ENCODE results near the gene EBF3. TPM values are rescaled to one million over a fixed set of nuclear protein-coding genes. Genes with fewer than 3 reads are reported as not detected.

Gene EBF3
- total and polyA plus RNA-seq, 2 experiments from 2014 or later, result 0.27 to 0.49 TPM

DNA sequence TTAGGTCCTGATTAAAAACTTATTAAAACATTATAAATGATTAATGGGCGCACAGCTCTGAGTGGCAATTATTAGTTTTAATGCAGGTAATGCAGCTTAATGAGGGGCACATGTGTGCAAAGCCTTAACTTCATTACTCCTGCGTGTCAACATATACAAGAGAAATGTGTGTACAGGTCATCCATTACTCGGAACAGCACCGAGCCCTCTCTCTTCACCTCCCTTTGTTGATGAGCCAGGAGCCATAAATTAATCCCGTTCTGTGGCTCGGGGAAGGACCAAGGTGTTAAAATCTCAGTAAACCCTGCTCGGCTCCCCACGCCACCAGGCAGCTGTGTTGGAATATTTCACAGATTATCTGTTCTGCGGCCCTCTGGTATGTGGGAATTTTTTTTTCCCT, 77.8 kb downstream of the EBF3 start (continued):
- TF ChIP-seq, protein P1, sequence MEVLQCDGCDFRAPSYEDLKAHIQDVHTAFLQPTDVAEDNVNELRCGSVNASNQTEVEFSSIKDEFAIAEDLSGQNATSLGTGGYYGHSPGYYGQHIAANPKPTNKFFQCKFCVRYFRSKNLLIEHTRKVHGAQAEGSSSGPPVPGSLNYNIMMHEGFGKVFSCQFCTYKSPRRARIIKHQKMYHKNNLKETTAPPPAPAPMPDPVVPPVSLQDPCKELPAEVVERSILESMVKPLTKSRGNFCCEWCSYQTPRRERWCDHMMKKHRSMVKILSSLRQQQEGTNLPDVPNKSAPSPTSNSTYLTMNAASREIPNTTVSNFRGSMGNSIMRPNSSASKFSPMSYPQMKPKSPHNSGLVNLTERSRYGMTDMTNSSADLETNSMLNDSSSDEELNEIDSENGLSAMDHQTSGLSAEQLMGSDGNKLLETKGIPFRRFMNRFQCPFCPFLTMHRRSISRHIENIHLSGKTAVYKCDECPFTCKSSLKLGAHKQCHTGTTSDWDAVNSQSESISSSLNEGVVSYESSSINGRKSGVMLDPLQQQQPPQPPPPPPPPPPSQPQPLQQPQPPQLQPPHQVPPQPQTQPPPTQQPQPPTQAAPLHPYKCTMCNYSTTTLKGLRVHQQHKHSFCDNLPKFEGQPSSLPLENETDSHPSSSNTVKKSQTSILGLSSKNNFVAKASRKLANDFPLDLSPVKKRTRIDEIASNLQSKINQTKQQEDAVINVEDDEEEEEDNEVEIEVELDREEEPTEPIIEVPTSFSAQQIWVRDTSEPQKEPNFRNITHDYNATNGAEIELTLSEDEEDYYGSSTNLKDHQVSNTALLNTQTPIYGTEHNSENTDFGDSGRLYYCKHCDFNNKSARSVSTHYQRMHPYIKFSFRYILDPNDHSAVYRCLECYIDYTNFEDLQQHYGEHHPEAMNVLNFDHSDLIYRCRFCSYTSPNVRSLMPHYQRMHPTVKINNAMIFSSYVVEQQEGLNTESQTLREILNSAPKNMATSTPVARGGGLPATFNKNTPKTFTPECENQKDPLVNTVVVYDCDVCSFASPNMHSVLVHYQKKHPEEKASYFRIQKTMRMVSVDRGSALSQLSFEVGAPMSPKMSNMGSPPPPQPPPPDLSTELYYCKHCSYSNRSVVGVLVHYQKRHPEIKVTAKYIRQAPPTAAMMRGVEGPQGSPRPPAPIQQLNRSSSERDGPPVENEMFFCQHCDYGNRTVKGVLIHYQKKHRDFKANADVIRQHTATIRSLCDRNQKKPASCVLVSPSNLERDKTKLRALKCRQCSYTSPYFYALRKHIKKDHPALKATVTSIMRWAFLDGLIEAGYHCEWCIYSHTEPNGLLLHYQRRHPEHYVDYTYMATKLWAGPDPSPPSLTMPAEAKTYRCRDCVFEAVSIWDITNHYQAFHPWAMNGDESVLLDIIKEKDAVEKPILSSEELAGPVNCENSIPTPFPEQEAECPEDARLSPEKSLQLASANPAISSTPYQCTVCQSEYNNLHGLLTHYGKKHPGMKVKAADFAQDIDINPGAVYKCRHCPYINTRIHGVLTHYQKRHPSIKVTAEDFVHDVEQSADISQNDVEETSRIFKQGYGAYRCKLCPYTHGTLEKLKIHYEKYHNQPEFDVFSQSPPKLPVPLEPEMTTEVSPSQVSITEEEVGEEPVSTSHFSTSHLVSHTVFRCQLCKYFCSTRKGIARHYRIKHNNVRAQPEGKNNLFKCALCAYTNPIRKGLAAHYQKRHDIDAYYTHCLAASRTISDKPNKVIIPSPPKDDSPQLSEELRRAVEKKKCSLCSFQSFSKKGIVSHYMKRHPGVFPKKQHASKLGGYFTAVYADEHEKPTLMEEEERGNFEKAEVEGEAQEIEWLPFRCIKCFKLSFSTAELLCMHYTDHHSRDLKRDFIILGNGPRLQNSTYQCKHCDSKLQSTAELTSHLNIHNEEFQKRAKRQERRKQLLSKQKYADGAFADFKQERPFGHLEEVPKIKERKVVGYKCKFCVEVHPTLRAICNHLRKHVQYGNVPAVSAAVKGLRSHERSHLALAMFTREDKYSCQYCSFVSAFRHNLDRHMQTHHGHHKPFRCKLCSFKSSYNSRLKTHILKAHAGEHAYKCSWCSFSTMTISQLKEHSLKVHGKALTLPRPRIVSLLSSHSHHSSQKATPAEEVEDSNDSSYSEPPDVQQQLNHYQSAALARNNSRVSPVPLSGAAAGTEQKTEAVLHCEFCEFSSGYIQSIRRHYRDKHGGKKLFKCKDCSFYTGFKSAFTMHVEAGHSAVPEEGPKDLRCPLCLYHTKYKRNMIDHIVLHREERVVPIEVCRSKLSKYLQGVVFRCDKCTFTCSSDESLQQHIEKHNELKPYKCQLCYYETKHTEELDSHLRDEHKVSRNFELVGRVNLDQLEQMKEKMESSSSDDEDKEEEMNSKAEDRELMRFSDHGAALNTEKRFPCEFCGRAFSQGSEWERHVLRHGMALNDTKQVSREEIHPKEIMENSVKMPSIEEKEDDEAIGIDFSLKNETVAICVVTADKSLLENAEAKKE (CRISPR knock-in tag; IDR thresholded peaks at IDR 0.05), result no peak
- no peak for TF ChIP-seq STAT1 (IDR thresholded peaks at IDR 0.05; ENCODE audit: unreplicated experiment)
- TF ChIP-seq CREB1 (CRISPR knock-in tag; IDR thresholded peaks at IDR 0.05; ENCODE audit: low read depth), result no peak
- no peak for TF ChIP-seq ZNF331 (CRISPR knock-in tag; IDR thresholded peaks at IDR 0.05; ENCODE audit: low read depth)
- no peak for TF ChIP-seq JUNB (IDR thresholded peaks at IDR 0.05; ENCODE audit: unreplicated experiment)

DNA sequence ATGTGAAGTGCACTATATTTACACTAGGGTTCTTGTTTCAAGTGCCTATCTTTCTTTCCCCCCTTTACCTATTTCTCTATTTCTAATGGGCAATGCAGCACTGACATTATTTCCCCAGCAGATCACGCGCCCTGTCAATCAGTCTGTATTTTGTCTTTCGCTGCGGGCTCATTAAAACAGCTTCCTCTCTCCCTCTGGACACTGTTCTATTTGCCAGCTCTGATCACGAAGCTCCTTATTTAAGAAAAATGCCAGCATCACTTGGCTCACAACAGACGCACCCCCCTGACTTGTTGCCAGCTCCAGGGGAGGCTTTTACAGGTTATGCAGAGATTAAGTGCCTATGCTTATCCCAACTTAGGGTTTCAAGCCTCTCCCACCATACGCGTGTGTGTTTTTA, 78.5 kb downstream of the EBF3 start:
- no peak overlapping the region for H3K4me3 ChIP-seq
- peaks cover 13% of the 10 kb centered on the region for H3K4me1 ChIP-seq (ENCODE audit: insufficient read depth)
- no peaks in the 10 kb centered on the region for H4K20me1 ChIP-seq (replicated peaks; ENCODE audit: insufficient read depth)
- H3K27me3 ChIP-seq (ENCODE audit: insufficient read depth), result no peaks in the 10 kb centered on the region
- H3K36me3 ChIP-seq (ENCODE audit: insufficient read depth), result no peaks in the 10 kb centered on the region
- H3K27ac ChIP-seq (ENCODE audit: low read depth), result no peak overlapping the region
- Mint-ChIP-seq H3K27me3 (ENCODE audit: insufficient read depth, low read depth, poor library complexity) (peaks cover 5% of the 10 kb centered on the region), H3K4me3 (no peak overlapping the region), H3K4me1 (peaks cover 21% of the 10 kb centered on the region), H3K9me3 (no peaks in the 10 kb centered on the region), H3K36me3 (ENCODE audit: low read depth) (no peaks in the 10 kb centered on the region), H3K27ac (no peak overlapping the region)
- DNase-seq (ENCODE audit: low spot score) (no peak), ATAC-seq (no peak)
- no peak overlapping the region for H2AFZ ChIP-seq
- no peaks in the 10 kb centered on the region for H3F3A ChIP-seq (replicated peaks; ENCODE audit: low read depth)
- no peaks in the 10 kb centered on the region for H3K9me2 ChIP-seq (ENCODE audit: insufficient read depth)
- no peaks in the 10 kb centered on the region for H3K79me2 ChIP-seq (replicated peaks; ENCODE audit: insufficient read depth)
- H3K4me2 ChIP-seq, result no peak overlapping the region
- TF ChIP-seq CREB1 (CRISPR knock-in tag; IDR thresholded peaks at IDR 0.05; ENCODE audit: low read depth) (no peak), ZNF331 (CRISPR knock-in tag; IDR thresholded peaks at IDR 0.05; ENCODE audit: low read depth) (no peak), JUNB (IDR thresholded peaks at IDR 0.05; ENCODE audit: unreplicated experiment) (no peak), POLR2AphosphoS5 (IDR thresholded peaks at IDR 0.05; ENCODE audit: low read depth) (no peak), EZH2 (IDR thresholded peaks at IDR 0.05; ENCODE audit: low read depth, unreplicated experiment) (no peak), EZH2phosphoT487 (IDR thresholded peaks at IDR 0.05; ENCODE audit: unreplicated experiment) (no peak), CTCF (conservative IDR thresholded peaks at IDR 0.05; ENCODE audit: low read depth in 2 of 2) (no peak), NANOG (IDR thresholded peaks at IDR 0.05; ENCODE audit: borderline replicate concordance) (no peak)
- TF ChIP-seq, protein P2, sequence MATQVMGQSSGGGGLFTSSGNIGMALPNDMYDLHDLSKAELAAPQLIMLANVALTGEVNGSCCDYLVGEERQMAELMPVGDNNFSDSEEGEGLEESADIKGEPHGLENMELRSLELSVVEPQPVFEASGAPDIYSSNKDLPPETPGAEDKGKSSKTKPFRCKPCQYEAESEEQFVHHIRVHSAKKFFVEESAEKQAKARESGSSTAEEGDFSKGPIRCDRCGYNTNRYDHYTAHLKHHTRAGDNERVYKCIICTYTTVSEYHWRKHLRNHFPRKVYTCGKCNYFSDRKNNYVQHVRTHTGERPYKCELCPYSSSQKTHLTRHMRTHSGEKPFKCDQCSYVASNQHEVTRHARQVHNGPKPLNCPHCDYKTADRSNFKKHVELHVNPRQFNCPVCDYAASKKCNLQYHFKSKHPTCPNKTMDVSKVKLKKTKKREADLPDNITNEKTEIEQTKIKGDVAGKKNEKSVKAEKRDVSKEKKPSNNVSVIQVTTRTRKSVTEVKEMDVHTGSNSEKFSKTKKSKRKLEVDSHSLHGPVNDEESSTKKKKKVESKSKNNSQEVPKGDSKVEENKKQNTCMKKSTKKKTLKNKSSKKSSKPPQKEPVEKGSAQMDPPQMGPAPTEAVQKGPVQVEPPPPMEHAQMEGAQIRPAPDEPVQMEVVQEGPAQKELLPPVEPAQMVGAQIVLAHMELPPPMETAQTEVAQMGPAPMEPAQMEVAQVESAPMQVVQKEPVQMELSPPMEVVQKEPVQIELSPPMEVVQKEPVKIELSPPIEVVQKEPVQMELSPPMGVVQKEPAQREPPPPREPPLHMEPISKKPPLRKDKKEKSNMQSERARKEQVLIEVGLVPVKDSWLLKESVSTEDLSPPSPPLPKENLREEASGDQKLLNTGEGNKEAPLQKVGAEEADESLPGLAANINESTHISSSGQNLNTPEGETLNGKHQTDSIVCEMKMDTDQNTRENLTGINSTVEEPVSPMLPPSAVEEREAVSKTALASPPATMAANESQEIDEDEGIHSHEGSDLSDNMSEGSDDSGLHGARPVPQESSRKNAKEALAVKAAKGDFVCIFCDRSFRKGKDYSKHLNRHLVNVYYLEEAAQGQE (IDR thresholded peaks at IDR 0.05; ENCODE audit: unreplicated experiment), result no peak
